B cell (primary cell): Measurements from ENCODE around the gene YPEL4. TPM values are rescaled to one million over a fixed set of nuclear protein-coding genes. Genes with fewer than 3 reads are reported as not detected.

Experiments used
- ATAC-seq: fragments of 200-7000 bp; cut with Tn5 transposase; one replicate; pipeline ENCODE4 v1.10.0; 2021; ENCODE audit warnings: low read depth, mild to moderate bottlenecking, moderate number of reproducible peaks, moderate library complexity
- CTCF ChIA-PET: fragments of 350-600 bp; sonication (Branson Sonifier 250); formaldehyde crosslinking; loops from one replicate; lab custom pipeline; 2021; ENCODE audit warnings: antibody characterized with exemption, inconsistent platforms; lab: Charles Lee
- POLR2A ChIA-PET: fragments of 350-600 bp; sonication (Branson Sonifier 250); formaldehyde crosslinking; loops from one replicate; lab custom pipeline; 2021; ENCODE audit warnings: antibody characterized with exemption; lab: Charles Lee
- DNase-seq: peaks from one replicate; pipeline ENCODE4 v3.0.0; 2013
- H2AFZ ChIP-seq: 2 replicates; pipeline ENCODE4 v1.6.1; 2012; ENCODE audit warnings: mild to moderate bottlenecking, low read depth, low read length; ENCODE audit not compliant: insufficient read depth, poor library complexity, severe bottlenecking
- H3K27ac ChIP-seq, 2 donors: 1 replicate in 1 of 2; 2 replicates in 1 of 2; pipeline ENCODE4 v1.5.1; 2012 to 2013; ENCODE audit warnings: low read length in 2 of 2, mild to moderate bottlenecking in 2 of 2, moderate library complexity in 1 of 2
- H3K27me3 ChIP-seq, 4 experiments: fragments of 200-600 bp in 1 of 4; sonication (generic) in 1 of 4; replicated peaks in 1 of 4; 1 replicate in 2 of 4; 2 replicates in 2 of 4; pipeline versions ENCODE4 v1.6.1 to v1.7.0; 2013 to 2016; ENCODE audit warnings: low read length in 3 of 4, mild to moderate bottlenecking in 2 of 4, mixed read lengths in 1 of 4, moderate library complexity in 1 of 4; ENCODE audit not compliant: insufficient read depth in 4 of 4, control insufficient read depth in 3 of 4; ENCODE audit errors: control extremely low read depth in 1 of 4
- H3K36me3 ChIP-seq, 2 experiments: replicated peaks in 1 of 2; 1 replicate in 1 of 2; 2 replicates in 1 of 2; pipeline versions ENCODE4 v1.6.1 to v1.7.1; 2013; ENCODE audit warnings: low read length in 1 of 2; ENCODE audit not compliant: insufficient read depth in 2 of 2, control insufficient read depth in 1 of 2; ENCODE audit errors: control extremely low read depth in 1 of 2, extremely low read depth in 1 of 2
- H3K4me1 ChIP-seq, 2 donors: fragments of 200-600 bp in 1 of 2; sonication (generic) in 1 of 2; 1 replicate in 1 of 2; 2 replicates in 1 of 2; pipeline versions ENCODE4 v1.5.1 to v1.6.1; 2013 to 2017; ENCODE audit warnings: low read length in 2 of 2; ENCODE audit not compliant: control insufficient read depth in 2 of 2, insufficient read depth in 2 of 2
- H3K4me2 ChIP-seq: replicated peaks from 2 replicates; pipeline ENCODE3; 2012; ENCODE audit warnings: mild to moderate bottlenecking, low read depth, low read length; ENCODE audit not compliant: poor library complexity, severe bottlenecking
- H3K4me3 ChIP-seq, 5 experiments: fragments of 200-600 bp in 1 of 5; sonication (generic) in 1 of 5; 1 replicate in 3 of 5; 2 replicates in 2 of 5; pipeline versions ENCODE4 v1.5.1 to v1.7.0; 2011 to 2016; ENCODE audit warnings: low read length in 4 of 5, mild to moderate bottlenecking in 4 of 5, low read depth in 2 of 5, control low read depth in 1 of 5, moderate library complexity in 1 of 5; ENCODE audit not compliant: insufficient read depth in 1 of 5; ENCODE audit errors: control extremely low read depth in 1 of 5, extremely low read depth in 1 of 5
- H3K79me2 ChIP-seq: fragments of 200-600 bp; sonication (generic); one replicate; pipeline ENCODE4 v1.6.0; 2016; ENCODE audit warnings: low read length; ENCODE audit not compliant: control insufficient read depth, insufficient read depth
- H3K9ac ChIP-seq: fragments of 200-600 bp; sonication (generic); 2 replicates; pipeline ENCODE4 v1.6.1; 2017; ENCODE audit warnings: mild to moderate bottlenecking, low read length, moderate library complexity
- H3K9me3 ChIP-seq, 3 donors: one replicate each; pipeline versions ENCODE4 v1.6.1 to v1.7.1; 2013; ENCODE audit warnings: low read length in 2 of 3; ENCODE audit not compliant: control insufficient read depth in 2 of 3, insufficient read depth in 1 of 3; ENCODE audit errors: control extremely low read depth in 1 of 3
- H4K20me1 ChIP-seq: 2 replicates; pipeline ENCODE4 v1.6.0; 2012; ENCODE audit warnings: mild to moderate bottlenecking, low read length; ENCODE audit not compliant: insufficient read depth, control insufficient read depth, poor library complexity, severe bottlenecking
- H3K27ac Mint-ChIP-seq: one replicate; pipeline ENCODE4 v1.8.0; 2021; ENCODE audit warnings: mixed read lengths
- H3K27me3 Mint-ChIP-seq: one replicate; pipeline ENCODE4 v1.8.0; 2021; ENCODE audit warnings: mixed read lengths
- H3K4me1 Mint-ChIP-seq: one replicate; pipeline ENCODE4 v1.8.0; 2021; ENCODE audit warnings: mixed read lengths
- H3K4me3 Mint-ChIP-seq: one replicate; pipeline ENCODE4 v1.8.0; 2021; ENCODE audit warnings: mixed read lengths
- H3K9me3 Mint-ChIP-seq: one replicate; pipeline ENCODE4 v1.8.0; 2022; ENCODE audit warnings: mixed read lengths; ENCODE audit not compliant: insufficient read depth
- EZH2 ChIP-seq: IDR thresholded peaks from 2 replicates; pipeline ENCODE4 v1.6.1; 2012; ENCODE audit warnings: borderline replicate concordance, low read depth, mild to moderate bottlenecking, moderate library complexity, low read length; ENCODE audit not compliant: insufficient read depth, poor library complexity, severe bottlenecking
- WGBS: methylation state at CpG from one replicate; pipeline ENCODE4 v1.1.5; 2013; ENCODE audit warnings: missing lambda C conversion rate; ENCODE audit not compliant: insufficient coverage; 5-methylcytosine and 5-hydroxymethylcytosine counted together
- intact Hi-C: fragments of 100-400 bp; cut with micrococcal nuclease; formaldehyde crosslinking; loops from one replicate; pipeline ENCODE4 v1.10.0; 2022
- polyA plus RNA-seq: library from polyadenylated mRNA; depleted of rRNA; stranded (reverse); fragments of >200 nt; gene quantifications from 2 replicates; pipeline ENCODE4 v1.2.3, GENCODE V29; 2012
- total RNA-seq, 2 donors: library from RNA; stranded (reverse); fragments of 120-200 nt in 1 of 2; gene quantifications; 1 replicate in 1 of 2; 2 replicates in 1 of 2; pipeline versions ENCODE4 v1.2.3 to v1.2.4, GENCODE V29; 2013 to 2022
- TF ChIP-seq, protein P1 (sequence below): fragments of 200-600 bp; IDR thresholded peaks from one replicate; pipeline ENCODE4 v1.8.0; 2022; ENCODE audit warnings: antibody characterized with exemption, mild to moderate bottlenecking

YPEL4 gene
- total and polyA plus RNA-seq, 2 donors (not counting 1 experiment from before 2014, with no cell fraction given) = 0.03 to 1.1 TPM

DNA sequence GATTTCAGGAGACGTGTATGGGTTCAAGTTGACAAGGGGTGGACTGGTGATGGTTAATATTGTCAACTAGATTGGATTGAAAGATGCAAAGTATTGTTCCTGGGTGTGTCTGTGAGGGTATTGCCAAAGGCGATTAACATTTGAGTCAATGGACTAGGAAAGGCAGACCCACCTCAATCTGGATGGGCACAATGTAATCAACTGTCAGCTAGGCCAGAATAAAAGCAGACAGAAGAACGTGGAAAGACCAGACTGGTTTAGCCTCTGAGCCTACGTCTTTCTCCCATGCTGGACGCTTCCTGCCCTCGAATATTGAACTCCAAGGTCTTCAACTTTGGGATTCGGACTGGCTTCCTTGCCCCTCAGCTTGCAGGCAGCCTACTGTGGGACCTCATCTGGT lies 1.7 kb upstream of the YPEL4 start:
- Histone ChIP-seq H3K4me2 (no peak overlapping the region), H3K4me3 (no peak overlapping the region), H3K9ac (no peak overlapping the region), H4K20me1 (no peaks in the 10 kb centered on the region), H2AFZ (no peak overlapping the region), H3K36me3 (no peaks in the 10 kb centered on the region), H3K27me3 (peaks cover 0 to 48% (median 40%) of the 10 kb centered on the region in 4 experiments), H3K79me2 (no peaks in the 10 kb centered on the region), H3K27ac (no peak overlapping the region), H3K4me1 (peaks cover 36 to 37% of the 10 kb centered on the region in 2 donors), H3K9me3 (peaks cover 0 to 9% (median 0%) of the 10 kb centered on the region in 3 donors)
- no peaks in the 10 kb centered on the region for H3K9me3 Mint-ChIP-seq
- no peak overlapping the region for H3K27ac Mint-ChIP-seq
- ChIA-PET POLR2A (interaction anchor here (0.7 kb wide), 1 partner anchor 91 kb away, joined by 3 read pairs; no protein-coding TSS in a partner anchor), CTCF (interaction anchor here (0.7 to 1.7 kb wide), 2 partner anchors 10 to 83 kb away, joined by 4 to 9 read pairs; no protein-coding TSS in a partner anchor)
- TF ChIP-seq EZH2 = no peak
- TF ChIP-seq, protein P1, sequence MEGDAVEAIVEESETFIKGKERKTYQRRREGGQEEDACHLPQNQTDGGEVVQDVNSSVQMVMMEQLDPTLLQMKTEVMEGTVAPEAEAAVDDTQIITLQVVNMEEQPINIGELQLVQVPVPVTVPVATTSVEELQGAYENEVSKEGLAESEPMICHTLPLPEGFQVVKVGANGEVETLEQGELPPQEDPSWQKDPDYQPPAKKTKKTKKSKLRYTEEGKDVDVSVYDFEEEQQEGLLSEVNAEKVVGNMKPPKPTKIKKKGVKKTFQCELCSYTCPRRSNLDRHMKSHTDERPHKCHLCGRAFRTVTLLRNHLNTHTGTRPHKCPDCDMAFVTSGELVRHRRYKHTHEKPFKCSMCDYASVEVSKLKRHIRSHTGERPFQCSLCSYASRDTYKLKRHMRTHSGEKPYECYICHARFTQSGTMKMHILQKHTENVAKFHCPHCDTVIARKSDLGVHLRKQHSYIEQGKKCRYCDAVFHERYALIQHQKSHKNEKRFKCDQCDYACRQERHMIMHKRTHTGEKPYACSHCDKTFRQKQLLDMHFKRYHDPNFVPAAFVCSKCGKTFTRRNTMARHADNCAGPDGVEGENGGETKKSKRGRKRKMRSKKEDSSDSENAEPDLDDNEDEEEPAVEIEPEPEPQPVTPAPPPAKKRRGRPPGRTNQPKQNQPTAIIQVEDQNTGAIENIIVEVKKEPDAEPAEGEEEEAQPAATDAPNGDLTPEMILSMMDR = no peak
- intact Hi-C loops = no loop called here
- no peak for DNase-seq
- H3K4me3 Mint-ChIP-seq = no peak overlapping the region
- no peak for ATAC-seq
- peaks cover 37% of the 10 kb centered on the region for H3K4me1 Mint-ChIP-seq
- 98% methylated on average over 6 of the region's 7 CpGs for WGBS
- peaks cover 51% of the 10 kb centered on the region for H3K27me3 Mint-ChIP-seq

DNA sequence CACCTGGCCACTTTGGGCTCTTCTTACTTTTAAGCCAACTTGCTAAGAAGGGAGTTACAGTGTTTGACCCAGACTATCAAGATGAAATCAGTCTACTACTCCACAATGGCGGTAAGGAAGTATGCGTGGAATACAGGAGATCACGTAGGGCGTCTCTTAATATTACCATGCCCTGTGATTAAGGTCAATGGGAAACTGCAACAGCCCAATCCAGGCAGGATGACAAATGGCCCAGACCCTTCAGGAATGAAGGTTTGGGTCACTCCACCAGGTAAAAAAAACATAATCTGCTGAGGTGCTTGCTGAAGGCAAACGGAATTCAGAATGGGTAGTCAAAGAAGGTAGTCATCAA lies 1.0 kb upstream of the YPEL4 start:
- ATAC-seq (no peak), DNase-seq (no peak)
- Histone ChIP-seq H4K20me1 (no peaks in the 10 kb centered on the region), H3K9ac (no peak overlapping the region), H3K79me2 (no peaks in the 10 kb centered on the region), H3K36me3 (no peaks in the 10 kb centered on the region), H3K4me2 (no peak overlapping the region), H3K27me3 (peaks cover 0 to 55% (median 46%) of the 10 kb centered on the region in 4 experiments), H2AFZ (no peak overlapping the region), H3K27ac (no peak overlapping the region), H3K4me1 (peaks cover 41 to 43% of the 10 kb centered on the region in 2 donors), H3K4me3 (no peak overlapping the region), H3K9me3 (peaks cover 0 to 10% (median 0%) of the 10 kb centered on the region in 3 donors)
- intact Hi-C loops = no loop called here
- Mint-ChIP-seq H3K27me3 (peaks cover 58% of the 10 kb centered on the region), H3K9me3 (no peaks in the 10 kb centered on the region), H3K4me1 (peaks cover 40% of the 10 kb centered on the region), H3K27ac (no peak overlapping the region), H3K4me3 (no peak overlapping the region)
- 97% methylated on average over 5 of the region's 5 CpGs for WGBS
- TF ChIP-seq EZH2 = no peak
- TF ChIP-seq, protein P1 = no peak
- POLR2A ChIA-PET = no interaction called here
- CTCF ChIA-PET = interaction anchor here (0.5 to 0.6 kb wide), 2 partner anchors 82 to 124 kb away, joined by 3 read pairs; no protein-coding TSS in a partner anchor
